Vagina (tissue), 2 donors: Measurements from ENCODE around the gene NEO1.

Experiments
- CTCF ChIP-seq, 3 experiments: fragments of 450-650 bp in 2 of 3; fragments of 200-600 bp in 1 of 3; sonication (generic) in 1 of 3; IDR thresholded peaks; one replicate each; pipeline ENCODE4 v1.5.1; 2017 to 2019; ENCODE audit warnings: antibody characterized with exemption in 3 of 3, mild to moderate bottlenecking in 2 of 3, moderate library complexity in 2 of 3
- POLR2A ChIP-seq, 2 donors: fragments of 450-650 bp; IDR thresholded peaks; one replicate each; pipeline ENCODE4 v1.6.1; 2017; ENCODE audit warnings: antibody characterized with exemption in 2 of 2, mild to moderate bottlenecking in 2 of 2, moderate library complexity in 2 of 2

GRCh38 chr15:73246898-73247297 is 194.6 kb downstream of the NEO1 start:
- TF ChIP-seq POLR2A (IDR thresholded peaks at IDR 0.05) (no peak), CTCF (IDR thresholded peaks at IDR 0.05) (no peak)
